Urothelium cell line (cell line): Measurements from ENCODE around the gene BMF.
"Not testable (repeated sequence)": the region's sequence is repeated elsewhere in the genome, so short reads cannot be mapped to it uniquely, and the experiment has no call there.

Experiments
- DNase-seq: peaks from one replicate; pipeline ENCODE4 v3.0.0; 2011; ENCODE audit warnings: low spot score, mixed read lengths
- FAIRE-seq: peaks from 2 replicates; lab custom pipeline; 2011; peaks lifted over from hg19 to GRCh38; lab: Jason Lieb, UNC

BMF gene

DNA sequence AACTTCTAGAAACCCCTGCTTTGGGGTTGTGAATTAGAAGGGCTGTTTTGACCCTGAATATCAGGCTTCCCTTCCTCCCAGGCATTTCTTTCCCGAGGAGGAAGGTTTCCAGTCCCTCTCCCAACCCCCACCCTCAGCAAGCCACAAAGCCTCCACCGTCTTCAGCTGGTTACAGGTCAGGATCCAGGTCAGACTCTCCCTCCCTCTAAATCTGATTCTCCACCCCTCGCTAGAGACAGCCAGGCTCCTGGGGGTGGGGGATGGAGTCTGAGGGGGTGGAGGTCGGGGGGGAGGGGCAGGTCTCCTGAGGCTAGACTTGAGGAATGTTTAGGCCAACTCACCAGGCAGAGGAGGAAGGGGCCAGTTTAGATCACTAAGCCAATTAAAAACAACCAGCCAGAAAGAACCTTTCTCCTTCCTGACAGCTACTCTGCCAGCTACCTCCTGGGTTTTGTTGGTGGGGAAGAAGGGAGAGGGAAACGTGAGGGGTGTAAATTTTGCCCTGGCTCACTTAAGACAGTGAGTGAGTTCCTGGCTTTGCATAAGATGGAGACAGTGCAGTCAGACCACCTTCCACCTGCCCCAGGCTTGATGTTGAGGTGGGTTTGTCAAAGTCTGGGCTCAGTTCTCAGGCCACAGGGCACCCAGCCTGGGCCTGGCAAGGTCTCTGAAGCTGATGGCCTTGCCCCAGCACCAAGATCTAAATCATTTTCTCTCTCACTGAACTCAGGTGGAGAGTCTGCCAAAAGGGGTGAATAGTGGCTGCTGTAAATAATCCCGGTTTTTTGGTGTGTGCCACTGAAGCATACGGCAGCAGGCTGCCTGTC, 19.5 kb downstream of the BMF start:
- peak; percentile 57 for DNase-seq

DNA sequence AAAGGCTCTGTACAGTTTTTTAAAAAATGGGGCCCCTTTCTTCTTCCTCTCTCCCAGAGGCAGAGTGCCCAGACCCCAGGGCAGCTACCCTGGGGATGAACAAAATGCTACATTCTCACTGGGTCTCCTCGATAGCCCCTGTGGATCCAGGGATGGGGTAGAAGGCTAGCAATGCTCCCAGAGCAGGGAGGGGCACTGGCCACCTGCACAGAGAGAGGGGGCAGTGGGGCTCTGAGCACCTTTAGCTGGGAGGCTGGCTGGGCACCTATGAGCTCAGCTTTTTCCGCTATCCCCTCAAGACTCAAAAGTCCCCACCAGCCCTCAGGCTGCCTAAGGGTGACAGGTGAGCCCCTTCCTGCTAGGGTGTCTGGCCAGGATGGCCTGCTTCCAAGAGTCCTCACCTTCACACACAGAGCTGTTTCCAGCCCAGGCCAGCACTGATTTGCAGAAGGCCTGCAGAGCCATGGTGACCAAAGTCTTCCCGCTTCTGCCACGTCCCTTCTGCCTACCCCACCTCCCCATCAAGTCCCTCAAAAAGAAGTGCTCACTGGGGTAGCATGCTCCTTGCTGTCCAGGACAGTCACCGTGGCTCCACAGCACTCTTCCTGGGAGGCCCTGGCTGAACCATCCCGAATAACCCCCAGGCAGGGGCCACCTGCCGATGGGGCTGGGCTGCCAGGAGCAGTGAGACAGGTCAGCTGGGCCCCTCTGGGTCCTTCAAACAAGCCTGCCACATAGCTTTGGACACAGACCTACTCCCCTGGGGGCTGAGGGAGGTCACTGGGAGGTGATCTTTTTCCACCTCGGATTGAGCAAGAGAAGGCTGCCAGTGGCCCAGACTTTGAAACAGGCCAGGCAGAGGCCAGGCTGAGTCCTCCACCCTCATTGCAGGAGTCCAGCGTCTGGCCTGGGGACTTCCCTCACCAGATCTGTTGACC, 20.4 kb downstream of the BMF start:
- no peak for DNase-seq
- no peak for FAIRE-seq

More for the DNA sequence above, 19.5 kb downstream of the BMF start:
- no peak for FAIRE-seq

DNA sequence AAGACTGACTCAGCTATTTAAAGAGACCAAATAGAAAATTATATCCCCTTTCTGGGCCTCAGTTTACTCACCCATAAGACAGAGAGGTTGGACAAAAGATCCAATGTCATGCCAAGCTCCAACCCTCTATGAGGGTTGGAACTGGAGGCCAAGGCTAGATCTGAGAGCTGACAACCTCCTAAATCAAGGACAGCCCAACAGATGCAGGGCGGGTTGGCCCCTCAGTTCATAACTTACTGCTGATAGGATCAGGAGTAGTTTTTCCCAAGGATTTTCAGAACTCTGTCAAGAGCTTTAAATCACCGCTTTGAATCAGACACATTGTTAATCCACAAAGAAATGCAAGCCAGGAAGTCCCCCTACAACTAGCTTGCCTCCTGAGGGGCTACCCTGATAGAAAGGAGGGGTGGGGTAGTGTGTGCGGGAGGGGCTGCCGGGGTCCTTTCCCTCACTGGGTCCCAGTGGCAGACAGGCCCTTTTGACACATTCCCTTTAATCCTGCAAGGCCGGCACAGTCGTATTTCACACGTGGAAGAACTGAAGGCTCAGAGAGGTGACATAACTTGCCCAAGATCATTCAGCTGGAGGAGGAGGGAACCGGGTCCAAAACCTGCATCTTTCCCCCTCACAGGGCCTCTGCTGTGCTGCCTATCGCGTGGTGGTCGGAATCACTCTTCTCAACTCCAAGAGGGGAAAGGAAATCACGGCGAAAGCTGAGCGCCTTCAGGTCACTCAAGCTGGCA, 21.4 kb downstream of the BMF start:
- DNase-seq, result no peak
- no peak for FAIRE-seq

DNA sequence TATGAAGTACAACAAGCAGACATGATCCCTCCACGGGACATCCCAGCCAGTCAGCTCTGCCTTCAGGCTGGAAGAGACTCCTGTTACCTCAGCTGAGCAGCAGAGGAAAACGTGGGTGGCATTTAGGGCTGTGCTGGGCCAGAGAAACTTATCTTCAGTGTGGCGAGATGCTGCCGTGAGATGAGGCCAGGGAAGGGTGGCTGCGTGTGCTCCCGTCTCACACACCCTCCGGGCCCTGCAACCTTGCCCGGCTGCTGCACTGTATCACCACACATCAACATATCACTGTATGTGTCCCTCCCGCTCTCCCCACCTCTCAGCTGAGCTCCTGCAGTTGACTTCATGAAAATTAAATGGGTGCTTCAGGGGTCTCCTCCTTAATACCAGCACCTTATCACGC, 23.4 kb downstream of the BMF start:
- DNase-seq (no peak), FAIRE-seq (no peak)

DNA sequence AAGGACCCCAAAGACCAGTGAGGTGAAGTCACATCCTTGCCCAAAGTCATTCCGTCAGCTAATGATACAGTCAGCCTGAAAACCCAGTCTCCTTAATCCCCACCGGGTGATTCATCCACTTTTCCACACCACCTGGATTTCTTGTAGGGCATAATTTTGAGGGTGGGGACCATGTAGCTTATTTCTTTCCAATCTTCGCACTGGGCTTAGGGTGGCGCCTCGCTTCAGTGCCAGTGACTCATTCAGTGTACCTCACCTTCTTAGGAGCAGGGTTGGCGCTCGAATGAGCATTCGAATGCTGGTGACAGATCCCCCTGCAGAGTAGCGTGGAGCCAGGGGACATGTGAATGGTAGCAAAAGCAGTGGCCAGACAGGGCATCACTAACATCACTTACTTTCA, 24.0 kb downstream of the BMF start:
- FAIRE-seq (no peak), DNase-seq (no peak)

DNA sequence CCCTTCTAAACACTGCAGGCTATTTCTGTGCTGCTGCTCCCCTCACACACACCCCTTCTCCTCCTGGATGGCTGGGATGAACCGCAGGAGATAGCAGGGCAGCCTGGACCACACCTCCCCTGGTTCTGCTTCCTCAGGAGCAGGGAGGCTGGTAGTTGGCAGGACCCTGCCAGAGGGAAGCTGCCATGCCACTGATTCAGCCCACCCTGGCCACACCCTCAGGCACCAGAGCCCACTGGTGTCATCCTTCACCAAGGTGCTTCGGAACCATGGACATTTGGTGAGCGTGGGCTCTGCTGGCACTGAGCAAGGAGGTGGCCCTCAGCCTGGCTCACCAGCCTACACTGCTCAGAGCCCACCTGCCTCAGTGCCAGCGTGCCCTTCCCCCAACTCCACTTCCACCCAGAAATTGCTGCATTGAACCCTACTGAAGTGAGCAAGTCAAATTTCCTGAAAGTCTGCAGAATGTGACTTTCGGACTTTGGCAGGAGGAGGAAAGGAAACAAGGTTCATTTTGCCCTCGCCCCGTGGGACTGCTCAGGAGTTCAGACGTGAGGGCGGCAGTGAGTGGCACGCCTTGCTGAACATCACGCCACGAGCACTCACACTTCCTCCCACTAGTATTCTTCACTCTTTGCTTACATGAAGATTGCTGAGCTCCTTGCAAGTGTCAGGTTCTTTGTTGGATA, 26.3 kb downstream of the BMF start:
- FAIRE-seq (no peak), DNase-seq (no peak)

DNA sequence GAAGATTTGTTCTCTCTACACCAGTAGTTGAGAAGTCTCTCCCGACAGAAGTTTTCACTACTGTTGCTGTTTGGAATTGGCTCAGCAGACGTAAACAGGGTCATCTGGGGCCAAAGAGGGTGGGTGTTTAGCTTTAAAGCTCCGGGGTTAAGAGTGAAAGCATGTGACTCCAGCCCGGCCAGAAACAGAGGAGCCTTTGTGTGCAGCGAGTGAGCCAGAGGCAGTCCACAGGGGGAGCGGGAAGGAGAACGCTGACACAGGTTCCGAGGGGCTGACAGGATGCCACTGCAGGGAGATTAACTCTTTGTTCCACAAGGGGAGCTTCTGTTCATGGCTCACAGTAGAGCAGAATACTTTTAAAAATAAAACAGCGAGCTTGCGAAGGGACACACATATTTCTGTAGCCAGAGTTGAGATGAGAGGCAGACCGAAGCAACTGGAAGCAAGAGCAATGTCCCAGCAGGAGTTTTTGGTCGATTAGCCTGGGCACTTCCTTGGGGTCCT, 26.9 kb downstream of the BMF start:
- DNase-seq (peak; percentile 88), FAIRE-seq (no peak)

DNA sequence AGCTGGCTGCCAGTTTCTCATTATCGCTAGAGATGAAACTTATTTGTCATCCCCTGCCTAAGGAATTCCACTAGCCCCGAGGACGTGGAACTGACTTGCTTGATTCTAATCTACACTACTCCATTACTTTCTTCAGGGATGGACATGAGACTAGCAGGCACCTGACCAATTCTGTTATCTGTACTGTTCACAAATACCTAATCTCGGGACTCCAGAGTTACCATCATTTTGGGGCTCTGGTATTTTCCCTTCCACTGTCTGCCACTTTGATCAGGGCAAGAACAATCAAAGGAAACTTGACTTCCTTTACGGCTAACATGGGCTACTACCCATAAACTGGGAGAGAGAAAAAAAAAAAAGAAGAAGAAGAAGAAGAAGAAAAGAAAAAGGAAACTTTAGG, 27.8 kb downstream of the BMF start:
- FAIRE-seq, result no peak

DNA sequence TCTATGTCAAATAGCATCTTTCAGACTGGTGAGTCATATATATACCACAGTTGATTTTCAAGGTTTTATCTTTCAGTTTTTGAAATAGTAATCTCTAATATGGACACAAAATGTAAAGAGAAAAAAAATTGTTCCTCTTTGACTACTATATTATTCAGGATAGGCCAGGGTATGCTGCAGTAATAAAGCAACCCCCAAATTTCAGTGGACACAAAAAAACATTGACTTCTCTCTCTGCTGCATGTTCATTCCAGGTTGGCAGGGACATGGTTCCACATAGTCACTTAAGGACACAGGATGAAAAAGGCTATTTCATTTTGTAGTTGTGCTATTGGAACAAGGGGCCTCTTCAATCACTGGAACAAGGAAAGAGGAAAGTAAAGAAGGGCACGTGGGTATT, 28.6 kb downstream of the BMF start:
- FAIRE-seq (no peak), DNase-seq (no peak)

More for the DNA sequence above, 27.8 kb downstream of the BMF start:
- DNase-seq, result no peak

DNA sequence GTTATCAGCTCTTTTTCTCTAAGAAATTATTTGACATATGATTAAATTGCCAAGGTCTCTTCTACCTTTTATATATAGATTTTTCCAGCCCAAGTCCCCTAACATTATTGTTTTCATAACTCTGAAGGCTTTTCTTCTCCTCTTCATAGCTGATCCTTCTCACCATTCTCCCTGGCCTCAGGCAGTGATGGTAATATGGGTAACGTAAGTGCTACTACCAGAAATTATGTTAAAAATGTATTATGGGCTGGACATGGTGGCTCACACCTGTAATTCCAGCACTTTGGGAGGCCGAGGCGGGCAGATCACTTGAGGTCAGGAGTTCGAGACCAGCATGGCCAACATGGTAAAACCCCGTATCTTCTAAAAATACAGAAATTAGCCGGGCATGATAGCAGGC, 29.2 kb downstream of the BMF start:
- no peak for DNase-seq
- FAIRE-seq, result no peak

DNA sequence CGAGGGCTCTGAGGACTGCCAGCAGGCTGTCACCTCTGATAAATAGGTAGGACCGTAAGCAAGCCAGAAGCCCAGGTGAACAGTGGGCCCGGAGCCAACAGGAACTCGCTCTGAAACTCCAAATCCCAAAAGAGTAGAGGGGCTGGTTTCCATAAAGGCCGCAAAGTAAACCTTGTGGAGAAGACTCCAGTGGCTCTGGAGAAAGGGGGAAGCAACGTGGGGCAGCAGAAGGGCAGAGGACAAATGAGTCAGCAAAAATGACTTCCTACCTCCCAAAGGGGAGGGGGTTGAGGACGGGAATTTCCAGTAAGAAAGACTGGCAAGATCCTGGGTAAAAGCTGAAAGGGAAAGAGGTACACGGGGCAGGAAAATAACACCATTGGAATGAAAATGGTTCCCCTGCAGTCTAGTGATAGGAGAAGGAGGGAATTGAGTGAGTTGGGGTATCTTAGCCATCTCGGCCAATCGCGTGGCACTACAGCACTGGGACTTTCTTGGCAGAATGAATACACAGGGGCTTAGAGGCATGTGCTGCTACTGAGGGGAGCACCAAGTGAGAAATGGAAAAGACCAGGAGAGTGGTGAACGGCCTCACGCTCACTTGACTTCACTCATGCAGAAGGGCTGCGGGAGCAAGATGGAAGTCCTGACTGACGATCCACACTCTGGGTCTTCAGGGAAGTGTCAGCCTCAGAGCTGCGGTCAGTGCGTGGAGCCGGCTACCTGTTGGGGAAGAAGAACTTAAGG, 33.2 kb downstream of the BMF start:
- DNase-seq (no peak), FAIRE-seq (no peak)

DNA sequence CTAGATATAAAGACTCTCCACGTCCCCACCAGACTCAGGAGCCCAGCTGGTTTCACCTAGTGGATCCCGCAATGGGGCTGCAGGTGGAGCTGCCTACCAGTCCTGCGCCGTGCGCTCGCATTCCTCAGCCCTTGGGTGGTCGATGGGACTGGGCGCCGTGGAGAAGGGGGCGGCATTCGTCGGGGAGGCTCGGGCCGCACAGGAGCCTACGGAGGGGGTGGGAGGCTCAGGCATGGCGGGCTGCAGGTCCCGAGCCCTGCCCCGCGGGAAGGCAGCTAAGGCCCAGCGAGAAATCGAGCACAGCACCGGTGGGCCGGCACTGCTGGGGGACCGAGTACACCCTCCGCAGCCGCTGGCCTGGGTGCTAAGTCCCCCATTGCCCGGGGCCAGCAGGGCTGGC, 34.0 kb downstream of the BMF start:
- DNase-seq, FAIRE-seq: not testable (repeated sequence)

DNA sequence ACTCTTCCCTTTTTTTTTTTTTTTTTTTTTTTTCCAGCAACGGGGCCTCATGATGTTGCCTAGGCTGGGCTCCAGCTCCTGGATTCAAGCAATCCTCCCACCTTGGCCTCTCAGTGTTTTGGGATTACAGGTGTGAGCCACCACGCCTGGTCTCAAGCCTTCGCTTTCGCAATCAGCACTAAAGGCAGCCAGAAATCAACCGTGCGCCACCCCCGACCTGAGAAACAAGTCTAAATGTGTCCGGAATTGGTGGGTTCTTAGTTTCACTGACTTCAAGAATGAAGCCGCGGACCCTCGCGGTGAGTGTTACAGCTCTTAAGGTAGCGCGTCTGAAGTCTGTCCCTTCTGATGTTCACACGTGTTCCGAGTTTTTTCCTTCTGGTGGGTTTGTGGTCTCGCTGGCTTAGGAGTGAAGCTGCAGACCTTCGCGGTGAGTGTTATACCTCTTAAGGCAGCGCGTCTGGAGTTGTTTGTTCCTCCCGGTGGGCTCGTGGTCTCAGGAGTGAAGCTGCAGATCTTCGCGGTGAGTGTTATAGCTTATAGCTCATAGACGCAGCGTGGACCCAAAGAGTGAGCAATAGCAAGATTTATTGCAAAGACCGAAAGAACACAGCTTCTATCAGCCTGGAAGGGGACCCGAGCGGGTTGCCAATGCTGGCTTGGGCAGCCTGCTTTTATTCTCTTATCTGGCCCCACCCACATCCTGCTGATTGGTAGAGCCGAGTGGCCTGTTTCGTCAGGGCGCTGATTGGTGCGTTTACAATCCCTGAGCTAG, 34.8 kb downstream of the BMF start:
- FAIRE-seq, DNase-seq: not testable (repeated sequence)

DNA sequence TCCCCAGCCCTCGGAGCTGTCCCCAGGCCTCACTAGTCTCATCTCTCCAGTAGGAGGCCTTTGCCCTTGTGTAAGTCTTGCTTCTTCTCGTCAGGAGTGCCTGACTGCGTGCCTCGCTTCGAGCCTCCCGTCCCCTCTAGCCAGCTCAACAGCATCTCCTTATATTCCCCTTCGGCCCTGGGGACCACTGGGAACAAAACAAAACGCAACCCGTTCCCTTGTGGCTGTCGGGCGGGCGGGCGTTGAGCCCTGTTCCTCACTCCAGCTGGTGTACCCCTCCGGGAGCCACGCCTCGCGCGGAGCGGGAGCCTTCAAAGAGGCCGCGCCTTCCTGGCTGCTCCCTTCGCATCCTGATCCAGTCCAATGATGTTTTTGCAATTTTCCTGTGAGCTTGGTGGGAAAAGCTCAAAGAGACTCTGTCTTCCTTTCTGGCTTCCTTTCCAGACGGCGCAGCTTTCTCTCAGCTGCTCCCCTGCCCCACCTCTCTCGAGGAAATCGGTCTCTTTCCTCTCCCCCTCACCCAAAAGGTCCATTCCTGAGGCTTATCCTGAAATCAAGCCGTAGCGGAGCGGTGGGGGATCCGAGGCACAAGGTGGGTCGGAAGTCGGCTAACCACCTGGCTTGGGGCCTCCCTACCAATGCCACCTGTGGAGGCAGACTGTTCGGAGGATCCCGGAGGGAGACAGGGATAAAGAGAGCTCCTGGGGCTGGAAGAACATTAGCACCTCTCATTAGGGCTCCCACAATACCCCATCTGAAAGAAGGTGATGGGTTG, 36.3 kb downstream of the BMF start:
- DNase-seq (no peak), FAIRE-seq (no peak)

DNA sequence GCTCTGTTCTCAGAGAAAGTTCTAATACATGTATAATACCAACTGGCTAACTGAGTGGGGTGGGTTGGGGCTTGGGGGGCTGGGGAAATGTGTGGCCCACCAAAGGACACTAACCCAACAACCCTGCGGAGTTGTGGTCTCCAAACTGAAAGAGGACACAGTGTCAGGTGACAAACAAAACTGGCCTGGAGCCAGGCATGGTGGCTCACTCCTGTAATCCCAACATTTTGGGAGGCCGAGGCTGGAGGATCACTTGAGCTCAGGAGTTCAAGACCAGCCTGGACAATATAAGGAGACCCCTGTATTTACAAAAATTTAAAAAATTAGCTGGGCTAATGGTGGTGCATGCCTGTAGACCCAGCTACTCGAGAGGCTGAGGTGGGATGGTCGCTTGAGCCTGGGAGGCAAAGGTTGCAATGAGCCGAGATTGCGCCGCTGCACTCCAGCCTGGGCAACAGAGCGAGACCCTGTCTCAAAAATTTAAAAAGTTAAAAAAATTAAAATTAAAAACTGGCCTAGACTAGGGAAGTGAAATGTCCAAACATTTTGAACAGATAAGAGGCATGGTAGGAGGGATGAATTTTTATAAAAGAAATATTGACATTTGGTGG, 38.0 kb downstream of the BMF start:
- no peak for DNase-seq
- FAIRE-seq, result no peak

DNA sequence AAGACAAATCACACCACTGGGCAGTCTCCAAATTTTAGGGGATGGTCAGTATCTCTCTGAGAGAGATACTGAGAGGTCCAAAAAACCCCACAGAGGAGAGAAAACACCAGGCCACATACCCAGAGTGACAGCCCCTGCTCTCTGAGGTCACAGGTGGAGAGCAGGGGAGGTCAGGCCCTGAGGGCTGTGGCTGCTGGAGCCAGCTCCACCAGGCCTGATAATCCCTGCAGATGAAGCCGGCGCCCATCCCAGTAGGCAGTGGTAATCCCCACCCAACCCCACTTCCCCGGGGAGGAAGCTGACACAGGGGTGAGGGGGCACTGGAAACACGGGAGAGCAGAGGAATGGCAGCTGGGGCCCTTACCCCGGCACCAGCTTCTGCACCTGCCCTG, 38.5 kb downstream of the BMF start:
- DNase-seq (no peak), FAIRE-seq (no peak)
